GM21447 (cell line): ENCODE results near the gene CLK4.

ENCODE experiments used
- ATAC-seq: cut with Tn5 transposase; IDR thresholded peaks from one replicate; pipeline ENCODE4 v1.9.1; 2021; ENCODE audit not compliant: unreplicated experiment

The CLK4 gene

GRCh38 chr5:178637356-178638074 lies 10.7 kb upstream of the CLK4 start:
- ATAC-seq, result no peak

GRCh38 chr5:178632285-178632684 lies 5.4 kb upstream of the CLK4 start:
- no peak for ATAC-seq

- no peak for ATAC-seq
Measured at GRCh38 chr5:178630951-178631350, 4.1 kb upstream of the CLK4 start.

GRCh38 chr5:178630475-178630930 lies 3.7 kb upstream of the CLK4 start:
- no peak for ATAC-seq

- no peak for ATAC-seq
Measured at GRCh38 chr5:178627259-178627598, 379 bp upstream of the CLK4 start.

GRCh38 chr5:178625679-178626483 lies 969 bp downstream of the CLK4 start:
- peak; percentile 17 for ATAC-seq

- ATAC-seq, result no peak
Measured at GRCh38 chr5:178624631-178625546, 2.0 kb downstream of the CLK4 start.

GRCh38 chr5:178622679-178623247 lies 4.1 kb downstream of the CLK4 start:
- no peak for ATAC-seq

GRCh38 chr5:178619390-178619789 lies 7.5 kb downstream of the CLK4 start:
- ATAC-seq, result no peak

- ATAC-seq, result no peak
Measured at GRCh38 chr5:178612299-178612698, 14.6 kb downstream of the CLK4 start.

GRCh38 chr5:178606269-178606668 lies 20.6 kb downstream of the CLK4 start:
- ATAC-seq, result no peak

- ATAC-seq, result no peak
Measured at GRCh38 chr5:178605788-178606187, 21.1 kb downstream of the CLK4 start.

- no peak for ATAC-seq
Measured at GRCh38 chr5:178602752-178603151, 24.1 kb downstream of the CLK4 start.

GRCh38 chr5:178595750-178596149 lies 31.1 kb downstream of the CLK4 start:
- ATAC-seq, result no peak

- no peak for ATAC-seq
Measured at GRCh38 chr5:178595150-178595549, 31.7 kb downstream of the CLK4 start.

GRCh38 chr5:178590924-178591423 lies 35.9 kb downstream of the CLK4 start:
- no peak for ATAC-seq

- ATAC-seq, result peak; percentile 60
Measured at GRCh38 chr5:178590141-178590923, 36.5 kb downstream of the CLK4 start, which contains the start of gene COL23A1. TSS of gene COL23A1 (minus strand) at chr5:178590393.

- no peak for ATAC-seq
Measured at GRCh38 chr5:178589180-178590140, 37.4 kb downstream of the CLK4 start.

- ATAC-seq, result no peak
Measured at GRCh38 chr5:178588769-178589168, 38.1 kb downstream of the CLK4 start.
